Right lobe of liver (tissue), 4 donors: ENCODE measurements around the gene PDP2.

Source experiments
- CTCF ChIP-seq, 4 donors: fragments of 200-600 bp in 3 of 4; fragments of 450-650 bp in 1 of 4; IDR thresholded peaks; one replicate each; pipeline versions ENCODE4 v1.5.1 to v1.8.0; 2016 to 2022; ENCODE audit warnings: antibody characterized with exemption in 4 of 4, mild to moderate bottlenecking in 2 of 4
- POLR2A ChIP-seq: fragments of 450-650 bp; IDR thresholded peaks from one replicate; pipeline ENCODE4 v1.6.1; 2017; ENCODE audit warnings: antibody characterized with exemption, mild to moderate bottlenecking
- donor health status: DM: no; HTN: no; CAD: no.
- donor health status: DM: no; HTN: no; CAD: no.
- donor health status: DM: no; HTN: yes; CAD: no.

DNA sequence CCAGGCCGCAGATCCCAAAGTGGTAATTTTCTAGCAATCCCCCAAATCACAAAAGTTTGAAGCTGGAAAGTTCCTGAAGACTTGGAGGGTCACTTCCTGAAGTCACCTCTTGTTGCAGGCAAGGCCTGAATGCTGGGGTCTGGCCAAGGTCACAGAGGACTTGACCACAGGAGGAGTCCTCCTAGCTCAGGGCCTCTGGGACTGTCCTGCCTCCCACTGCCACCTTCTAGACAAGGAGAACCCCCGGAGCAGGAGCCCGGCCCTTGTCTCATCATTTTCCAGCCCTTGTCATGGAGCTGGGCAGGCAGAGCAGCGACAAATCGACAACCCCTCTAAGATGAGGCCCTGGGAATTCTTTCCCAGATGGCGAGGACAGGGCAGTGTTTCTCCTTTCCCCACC is 38.0 kb downstream of the PDP2 start:
- TF ChIP-seq CTCF (IDR thresholded peaks at IDR 0.05) = no peak
- TF ChIP-seq POLR2A = no peak
